Stimulated activated CD4-positive, alpha-beta T cell treated with anti-CD3 and anti-CD28 coated beads, Interleukin-1b, Interleukin-23, amount 100 ng/mL, for 48 hours (primary cell): ENCODE data around the gene CCDC27.

ENCODE experiments used
- DNase-seq: peaks from one replicate; pipeline ENCODE4 v3.0.0-alpha.2; 2020

CCDC27 gene

DNA sequence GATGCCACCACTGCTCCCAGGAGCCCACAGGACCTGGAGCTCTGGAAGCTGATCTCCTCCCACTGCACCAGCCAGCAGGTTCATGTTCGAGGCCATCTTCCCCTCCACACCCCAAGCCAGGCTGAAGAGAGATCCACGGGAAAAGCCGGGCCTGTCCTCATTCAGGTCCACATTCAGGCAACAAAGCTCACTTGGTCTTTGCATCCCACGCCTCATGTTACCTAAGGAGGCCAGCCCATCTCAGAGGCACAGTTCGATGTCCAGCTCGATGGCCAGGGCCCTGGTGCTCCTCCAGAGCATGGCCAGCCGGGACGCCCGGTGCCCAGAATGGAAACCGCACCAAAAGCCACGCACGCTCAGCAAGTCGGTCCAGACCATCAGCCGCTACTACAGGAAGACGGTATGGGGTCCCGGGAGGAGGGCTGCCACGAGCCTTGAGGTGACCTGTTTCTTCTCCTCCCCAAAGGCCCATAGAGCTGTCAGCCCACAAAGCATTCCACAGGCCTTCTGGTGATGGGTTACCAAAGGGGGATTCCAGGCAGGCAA lies at the start of gene CCDC27:
CCDC27 (plus strand) TSS at position 51 of the 546 bp plus-strand sequence; CDS start at position 83, 32 bp downstream.
- no peak for DNase-seq

DNA sequence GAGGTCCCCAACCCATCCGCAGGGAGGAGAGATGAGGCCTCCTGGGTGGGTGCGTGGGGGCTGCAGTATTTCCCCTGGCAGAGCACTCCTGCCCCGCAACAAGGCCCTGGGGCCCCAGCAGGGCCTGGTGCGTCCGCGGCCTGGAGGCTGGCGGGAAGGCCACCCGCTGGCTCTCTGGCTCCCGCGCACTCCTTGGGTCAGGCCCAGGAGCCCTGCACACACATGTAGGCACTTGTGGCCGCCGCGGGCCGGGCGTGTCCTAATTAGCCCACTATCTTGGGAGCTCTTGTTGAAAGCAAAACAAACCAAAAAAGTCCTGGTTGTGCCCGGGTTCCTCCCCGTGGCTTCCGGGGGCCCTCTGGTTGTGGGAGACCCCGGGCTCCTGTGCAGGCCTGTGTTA lies 49.7 kb upstream of the CCDC27 start:
- no peak for DNase-seq

DNA sequence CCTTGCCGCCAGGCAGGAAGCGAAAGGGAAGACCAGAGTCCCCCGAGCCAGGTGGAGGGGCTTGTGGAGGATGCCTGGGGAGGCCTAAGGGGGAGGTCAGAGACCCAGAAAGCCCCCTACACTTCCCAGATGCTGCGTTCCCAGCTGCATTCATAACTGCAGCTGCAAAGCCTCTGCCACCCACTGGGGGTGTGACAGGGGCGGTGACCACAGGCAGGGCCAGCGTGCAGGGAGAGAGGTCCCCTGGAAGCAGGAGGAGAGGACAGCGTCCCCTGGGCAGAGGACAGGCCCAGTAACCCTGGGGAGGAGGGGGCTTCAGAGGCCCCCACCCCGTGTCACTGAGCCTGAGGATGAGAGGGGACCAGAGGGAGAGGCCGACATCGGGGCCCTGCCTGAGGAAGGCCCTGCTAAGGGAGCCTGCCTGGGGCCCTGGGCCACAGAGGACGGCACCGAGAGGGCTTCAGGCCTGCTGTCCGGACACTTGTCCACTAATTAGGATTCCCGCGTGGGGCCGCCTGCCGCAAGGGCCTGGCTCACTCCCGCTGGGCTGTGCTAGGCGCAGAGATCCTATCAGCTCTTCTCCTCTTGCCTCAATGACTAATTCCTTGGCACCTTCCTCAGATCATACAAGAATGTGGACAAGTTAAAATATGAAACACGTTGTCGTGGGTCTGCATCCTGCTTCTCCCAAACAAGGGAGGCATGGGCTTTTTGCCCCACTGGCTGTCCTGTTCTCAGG lies 49.1 kb upstream of the CCDC27 start:
- DNase-seq = no peak

DNA sequence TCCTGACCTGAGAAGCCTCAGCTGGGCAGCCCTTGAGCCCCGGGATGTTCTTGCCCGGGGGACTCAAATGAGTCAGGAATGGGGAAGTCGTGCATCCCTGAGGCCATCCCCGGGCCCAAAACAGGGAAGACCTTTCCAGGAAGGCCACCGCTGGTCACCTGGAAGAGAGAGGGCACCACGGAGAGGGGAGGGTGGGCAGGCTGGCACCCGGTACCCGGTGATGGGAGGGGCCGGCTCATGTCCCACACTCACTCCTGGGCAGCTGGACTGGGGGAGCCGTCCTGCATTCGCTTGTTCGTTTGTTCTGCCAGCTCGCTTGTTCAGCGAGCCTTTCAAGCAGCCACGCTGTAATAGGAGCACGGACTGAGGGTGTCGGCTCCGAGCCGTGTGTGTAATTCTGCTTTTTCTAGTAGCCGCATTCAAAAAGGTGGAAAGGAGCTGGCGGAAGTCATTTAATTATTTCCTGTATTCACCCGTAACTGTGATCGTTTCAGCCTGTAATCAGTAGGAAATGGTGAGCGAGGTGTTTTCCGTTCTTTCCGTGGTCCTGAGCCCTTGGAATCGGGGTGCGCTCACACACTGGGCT lies 48.4 kb upstream of the CCDC27 start:
- no peak for DNase-seq

DNA sequence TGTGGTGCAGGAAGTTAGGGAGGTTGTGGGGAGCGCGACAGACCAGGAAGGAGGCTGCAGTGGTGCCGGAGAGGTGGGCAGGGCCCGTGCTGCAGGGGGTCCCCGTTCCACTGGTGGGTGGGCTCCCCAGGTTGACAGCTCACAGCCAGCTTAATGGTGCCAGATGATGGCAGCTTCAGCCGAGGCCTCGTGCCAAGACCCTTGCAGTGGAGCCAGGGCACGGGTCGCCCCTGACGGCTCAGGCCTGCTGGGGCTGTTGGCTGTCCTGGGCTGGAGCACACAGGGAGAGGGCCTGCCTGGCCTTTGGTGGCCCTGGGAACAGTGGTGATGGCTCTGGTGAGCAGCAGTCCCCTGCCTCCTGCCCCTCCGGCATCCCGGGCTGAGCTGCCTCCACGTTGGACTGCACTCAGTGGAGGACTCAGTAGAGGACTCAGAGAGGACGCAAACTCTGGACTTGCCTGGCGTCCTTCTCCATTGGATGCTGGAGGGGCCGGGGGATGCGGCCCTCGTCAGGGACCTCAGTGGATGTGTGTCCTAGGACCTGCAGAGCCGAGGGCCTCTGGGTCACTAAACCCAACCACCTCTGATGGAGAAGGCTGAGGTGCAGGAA lies 46.8 kb upstream of the CCDC27 start:
- DNase-seq = no peak

DNA sequence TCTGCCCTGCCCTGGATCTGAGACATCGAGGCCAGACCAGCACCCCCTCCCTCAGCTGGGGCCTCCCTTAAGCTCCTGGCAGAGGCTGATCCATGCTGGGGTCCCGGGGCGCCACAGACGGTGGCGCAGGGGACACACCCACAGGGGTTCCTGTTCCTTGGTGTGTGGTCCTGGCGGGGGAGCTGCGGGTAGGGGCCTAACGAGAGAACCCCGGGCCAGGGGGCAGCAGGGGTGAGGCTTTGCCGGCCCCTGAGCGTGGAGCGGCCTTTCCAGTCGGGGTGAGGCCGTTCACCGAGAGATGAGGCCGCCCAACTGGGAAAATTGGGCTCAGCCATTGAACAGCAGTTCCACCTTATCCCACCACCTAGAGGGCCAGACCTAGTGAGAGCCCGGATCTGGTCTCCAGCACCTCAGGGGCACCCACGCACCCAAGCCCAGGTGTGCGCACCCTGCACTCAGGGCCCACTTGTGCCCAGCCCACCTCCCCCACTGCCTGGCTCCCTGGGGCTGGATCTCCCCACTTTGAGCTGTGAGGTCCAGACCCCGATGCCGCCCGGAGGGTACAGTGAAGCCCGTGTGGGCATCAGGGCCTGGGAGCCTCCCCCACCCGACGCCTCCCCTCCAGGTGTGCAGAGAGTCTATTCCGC lies 45.5 kb upstream of the CCDC27 start:
- no peak for DNase-seq

DNA sequence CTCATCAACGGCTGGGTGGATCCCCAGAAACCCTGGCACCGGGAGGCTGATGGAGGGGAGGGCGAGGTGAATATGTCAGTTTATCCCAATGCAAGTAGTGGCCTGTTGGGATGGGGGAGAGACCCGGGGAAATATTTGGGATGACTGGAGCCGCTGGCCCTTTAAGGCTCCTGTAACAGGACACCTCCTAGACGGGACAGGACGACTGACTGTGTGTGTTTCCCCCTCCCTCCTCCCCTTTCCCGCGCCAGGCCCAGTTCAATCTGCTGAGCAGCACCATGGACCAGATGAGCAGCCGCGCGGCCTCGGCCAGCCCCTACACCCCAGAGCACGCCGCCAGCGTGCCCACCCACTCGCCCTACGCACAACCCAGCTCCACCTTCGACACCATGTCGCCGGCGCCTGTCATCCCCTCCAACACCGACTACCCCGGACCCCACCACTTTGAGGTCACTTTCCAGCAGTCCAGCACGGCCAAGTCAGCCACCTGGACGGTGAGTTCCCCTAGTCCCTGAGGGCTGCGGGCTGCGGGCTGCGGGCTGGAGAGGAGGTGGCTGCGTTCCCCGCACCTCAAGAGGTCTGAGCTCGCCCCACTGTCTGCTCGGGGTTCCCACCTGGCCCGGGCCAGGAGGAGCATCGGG lies 44.8 kb upstream of the CCDC27 start:
- no peak for DNase-seq

DNA sequence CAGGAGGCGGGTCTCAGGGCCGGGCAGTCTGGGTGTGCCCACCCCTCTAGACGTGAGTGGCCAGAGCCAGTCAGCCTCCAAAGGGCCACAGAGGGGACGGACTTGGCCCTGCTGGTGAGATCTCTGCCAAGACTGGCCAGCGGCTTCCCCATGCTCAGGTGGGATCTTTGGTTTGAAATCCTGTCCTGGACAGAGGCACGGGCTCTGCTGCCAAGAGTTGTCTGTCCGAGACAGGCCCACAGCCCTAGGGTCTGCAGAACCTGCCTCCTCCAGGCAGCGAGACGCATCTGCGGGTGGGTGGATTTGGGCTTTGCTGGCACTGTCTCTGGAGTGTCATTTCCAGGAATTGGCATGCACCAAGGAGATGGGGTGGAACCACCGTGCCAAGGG lies 44.3 kb upstream of the CCDC27 start:
- DNase-seq = no peak

DNA sequence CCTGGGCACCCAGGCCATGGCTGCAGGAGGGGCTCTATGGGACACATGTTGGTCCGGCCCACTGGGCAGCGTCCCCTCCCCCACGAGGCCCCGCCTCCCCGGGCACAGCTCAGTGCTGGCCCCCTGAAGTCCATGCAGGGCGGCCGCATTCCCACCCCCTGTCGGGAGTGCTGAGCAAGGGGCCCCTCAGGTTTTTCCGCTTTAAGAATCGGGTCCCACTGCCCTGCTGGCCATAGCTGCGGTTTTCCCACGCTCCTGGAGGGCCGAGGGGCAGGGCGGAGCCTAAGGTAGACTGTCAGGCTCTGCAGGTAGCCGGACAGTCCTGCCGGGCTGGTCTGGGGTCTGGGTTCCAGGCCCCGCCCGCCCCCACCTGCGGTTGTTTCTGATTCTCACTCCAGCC lies 43.5 kb upstream of the CCDC27 start:
- DNase-seq = no peak

DNA sequence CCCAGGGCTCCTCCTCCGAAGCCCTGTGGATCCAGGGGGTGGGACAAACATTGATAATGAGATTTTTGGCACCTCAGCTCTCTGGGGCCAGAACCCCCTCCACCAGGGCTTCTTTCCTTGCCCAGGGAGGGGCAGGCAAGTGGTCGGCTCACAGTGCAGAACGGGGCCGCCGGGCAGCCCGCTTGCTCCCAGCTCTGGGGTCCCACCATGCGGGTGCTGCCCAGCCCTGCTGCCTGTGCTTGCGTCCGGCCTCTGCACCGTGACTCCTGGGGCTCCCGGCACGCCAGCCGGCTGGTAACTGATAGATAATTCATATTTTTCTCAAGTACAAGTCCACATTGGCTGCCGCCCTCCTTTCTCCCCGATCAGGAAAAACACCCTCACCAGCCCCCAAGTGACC lies 42.0 kb upstream of the CCDC27 start:
- DNase-seq = no peak

DNA sequence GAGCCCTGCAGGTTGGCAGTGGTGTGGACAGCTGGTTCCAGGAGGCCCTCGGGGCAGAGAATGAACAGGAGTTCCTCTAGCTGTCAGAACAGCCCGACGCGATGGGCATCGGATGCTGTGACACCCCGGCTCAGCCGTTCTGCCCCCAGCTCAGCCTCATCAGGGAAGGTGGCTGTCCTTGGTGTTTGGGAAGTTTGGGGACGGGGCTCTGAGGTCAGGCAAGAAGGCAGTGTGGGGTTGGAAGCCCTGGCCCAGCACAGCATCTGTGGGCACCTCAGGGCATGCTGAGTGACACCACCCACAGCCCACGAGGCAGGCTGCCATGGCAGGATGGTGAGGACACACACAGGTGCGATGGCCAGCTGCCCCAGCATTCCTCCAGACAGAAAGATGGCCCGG lies 40.9 kb upstream of the CCDC27 start:
- no peak for DNase-seq

DNA sequence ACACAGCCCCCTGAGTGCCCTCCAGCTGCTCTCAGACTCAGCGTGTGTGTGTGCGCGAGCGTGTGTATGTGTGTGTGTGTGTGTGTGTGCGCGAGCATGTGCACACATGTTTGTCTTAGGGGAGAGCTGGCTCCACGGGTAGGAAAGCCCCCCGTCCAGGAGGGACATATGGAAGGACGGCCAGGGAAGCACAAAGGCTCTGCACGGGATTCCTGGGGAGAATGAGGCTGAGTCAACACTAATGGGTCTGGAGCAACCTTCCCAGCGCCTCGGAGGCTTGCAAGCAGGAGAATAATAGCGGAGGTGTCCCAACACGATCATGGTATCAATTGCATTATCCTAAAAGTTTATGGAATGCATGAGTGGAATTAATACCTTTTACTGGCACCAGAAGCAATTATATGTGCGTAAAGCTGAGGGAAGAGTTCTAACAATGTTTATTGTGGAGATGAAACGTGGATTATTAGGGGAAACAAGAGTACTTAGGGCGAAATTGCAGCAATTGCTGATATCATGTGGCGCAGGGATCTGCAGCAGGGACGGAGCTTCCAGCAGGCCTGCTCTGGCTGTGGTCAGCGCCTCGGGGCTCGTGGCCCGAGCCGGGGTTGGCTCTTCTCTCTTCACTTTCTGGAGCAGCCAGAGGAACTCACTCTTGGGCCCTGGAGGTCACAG lies 40.3 kb upstream of the CCDC27 start:
- no peak for DNase-seq

DNA sequence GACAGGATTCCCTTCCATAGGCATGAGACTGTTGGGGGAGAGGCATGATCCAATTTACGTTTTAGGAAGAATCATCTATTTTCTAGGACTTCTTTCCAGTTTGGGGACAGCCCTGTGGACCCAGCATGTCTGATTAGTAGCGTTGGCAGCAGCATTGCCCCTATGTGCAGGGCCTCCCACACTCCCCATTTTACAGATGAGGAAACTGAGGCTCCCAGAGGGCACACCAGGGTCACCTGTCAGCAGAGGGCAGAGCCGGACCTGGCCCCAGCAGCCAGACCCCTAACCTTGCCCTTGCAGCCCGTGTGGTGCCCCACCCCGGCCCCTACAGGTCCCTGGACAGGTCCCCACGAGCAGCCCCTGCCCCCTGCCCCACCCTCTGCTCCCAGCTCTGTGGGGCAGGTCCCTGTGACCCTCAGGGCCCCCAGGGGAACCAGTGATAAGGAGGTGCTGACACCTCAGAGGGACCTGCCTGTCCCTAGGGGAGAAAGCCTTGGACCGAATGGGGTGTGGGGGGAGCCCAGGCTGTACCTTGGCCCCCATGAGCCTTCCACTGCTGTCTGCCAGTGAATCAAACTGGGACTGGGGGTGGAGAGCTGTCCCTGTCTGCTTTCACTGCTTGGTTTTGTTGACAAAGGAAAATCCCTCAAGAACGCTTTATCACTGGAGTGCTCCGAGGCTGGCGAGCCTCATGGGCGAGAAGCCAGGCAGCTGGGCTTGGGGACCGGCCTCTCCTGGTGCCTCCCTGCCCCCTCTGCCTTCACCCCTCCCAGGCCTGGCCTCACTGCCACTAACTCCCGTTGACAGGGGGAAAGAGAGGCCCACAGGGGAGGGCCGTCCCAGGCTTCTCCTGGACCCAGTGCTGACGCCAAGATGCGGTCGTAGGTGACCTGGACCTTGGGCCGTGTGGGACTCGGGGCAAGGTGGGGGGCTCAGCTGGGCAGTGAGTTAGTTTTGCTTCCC lies 39.4 kb upstream of the CCDC27 start:
- no peak for DNase-seq

DNA sequence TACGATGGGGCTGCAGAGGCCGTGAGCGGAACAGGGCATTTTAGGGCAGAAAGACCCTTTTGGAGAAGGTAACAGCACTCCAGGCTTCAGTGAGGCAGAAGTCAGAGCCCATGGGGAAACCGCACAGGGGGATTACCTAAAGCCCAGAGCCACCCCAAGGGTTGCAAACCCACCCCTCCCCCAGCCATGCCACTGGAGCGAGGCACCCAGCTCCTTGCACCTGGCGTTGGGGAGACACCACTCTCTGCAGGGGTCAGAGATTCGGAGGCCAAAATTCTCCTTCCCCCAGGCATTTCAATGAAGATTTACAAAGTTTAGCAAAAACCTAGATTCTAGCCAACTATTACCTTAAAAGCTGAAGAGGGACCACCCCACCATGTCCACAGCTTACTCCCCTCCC lies 38.4 kb upstream of the CCDC27 start:
- DNase-seq = no peak

DNA sequence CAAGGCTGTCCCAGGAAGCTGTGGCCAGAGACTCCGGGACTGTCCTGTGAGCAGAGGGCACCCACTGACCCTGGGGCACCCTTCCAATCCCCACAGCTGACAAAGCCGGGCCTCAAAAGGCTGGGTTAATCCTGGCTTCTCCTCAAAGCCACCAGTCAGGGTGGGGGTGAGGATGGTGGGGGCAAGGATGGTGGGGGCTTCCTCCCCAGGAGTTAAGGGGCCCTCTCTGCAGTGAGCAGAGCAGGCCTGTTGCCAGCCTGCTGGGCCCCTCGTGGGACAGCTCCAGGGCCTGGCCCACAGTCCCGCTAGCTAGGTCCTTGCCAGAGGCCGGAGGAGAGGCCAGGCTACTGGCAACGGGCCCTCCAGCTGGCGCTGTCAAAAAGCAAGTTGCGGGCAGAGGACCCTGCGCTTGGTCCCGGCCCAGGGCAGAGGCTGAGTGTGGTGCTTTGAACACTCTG lies 37.9 kb upstream of the CCDC27 start:
- DNase-seq = no peak

DNA sequence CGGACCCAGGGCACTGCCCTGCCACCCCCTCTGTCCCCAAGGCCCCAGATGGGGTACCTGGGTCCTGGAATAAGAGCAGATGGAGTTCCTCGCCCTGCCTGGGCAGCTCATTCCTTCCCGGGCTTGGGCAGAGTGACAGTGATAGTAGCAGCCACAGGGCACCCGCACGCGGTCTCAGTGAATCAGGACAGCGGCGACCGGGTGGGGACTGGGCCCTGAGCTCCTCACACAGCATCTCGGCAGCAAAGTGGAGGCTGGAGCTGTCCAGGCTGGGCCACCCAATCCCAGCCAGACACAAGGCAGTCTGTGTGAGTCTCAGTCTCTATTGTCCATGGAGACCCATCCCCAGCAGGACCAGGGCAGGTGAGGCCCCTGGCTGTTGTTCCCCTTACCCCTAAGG lies 37.4 kb upstream of the CCDC27 start:
- DNase-seq = no peak

DNA sequence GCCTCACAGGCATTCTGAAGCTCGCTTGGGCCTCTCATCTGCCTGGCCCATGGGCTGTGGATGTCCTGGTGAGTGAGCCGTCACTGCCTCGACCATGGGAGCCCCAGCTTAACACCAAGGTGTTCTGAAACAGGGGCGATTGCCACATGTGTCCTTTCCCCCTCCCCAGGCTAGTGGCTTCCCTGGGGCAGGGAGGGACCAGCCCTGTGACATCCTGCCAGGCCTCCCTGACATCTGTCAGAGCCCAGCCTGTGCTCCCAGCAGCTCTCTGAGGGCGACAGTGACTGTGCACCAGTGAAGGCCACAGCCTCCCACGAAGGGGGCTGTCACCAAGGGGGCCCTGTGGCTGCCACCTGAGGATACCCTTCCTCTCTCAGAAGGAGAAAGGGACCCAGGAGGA lies 35.9 kb upstream of the CCDC27 start:
- no peak for DNase-seq

DNA sequence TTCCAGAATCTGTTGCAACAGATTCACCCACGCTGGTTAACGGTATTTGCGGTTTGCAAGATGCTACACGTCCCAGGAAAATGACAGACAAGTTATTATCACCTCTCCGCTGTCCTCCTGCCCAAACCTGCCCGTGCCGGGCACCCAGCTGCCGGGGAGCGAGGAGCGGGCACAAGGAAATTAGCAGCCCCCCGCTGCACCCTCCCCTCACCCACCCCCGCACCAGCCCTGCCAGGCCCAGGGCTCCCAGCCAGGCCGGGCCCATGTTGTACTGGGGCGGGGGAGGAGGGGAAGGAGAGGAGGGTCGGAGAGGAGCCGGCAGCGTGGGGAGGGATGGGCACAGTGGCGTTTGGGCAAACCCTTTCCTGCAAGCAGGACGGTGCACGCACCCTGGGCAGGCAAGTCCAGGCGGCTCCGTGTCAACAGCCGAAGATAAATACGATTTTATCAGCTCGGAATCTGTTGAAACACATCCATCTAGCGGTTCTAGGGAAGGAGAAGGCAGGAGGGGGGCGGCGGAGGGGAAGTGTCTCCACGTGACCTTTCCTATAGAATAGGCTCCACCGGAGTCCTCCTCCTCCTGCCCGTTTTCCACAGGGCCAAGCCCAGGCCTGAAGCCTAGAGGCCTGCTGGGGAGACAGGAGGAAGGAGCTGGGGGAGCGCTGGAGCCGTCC lies 35.1 kb upstream of the CCDC27 start:
- DNase-seq = no peak

DNA sequence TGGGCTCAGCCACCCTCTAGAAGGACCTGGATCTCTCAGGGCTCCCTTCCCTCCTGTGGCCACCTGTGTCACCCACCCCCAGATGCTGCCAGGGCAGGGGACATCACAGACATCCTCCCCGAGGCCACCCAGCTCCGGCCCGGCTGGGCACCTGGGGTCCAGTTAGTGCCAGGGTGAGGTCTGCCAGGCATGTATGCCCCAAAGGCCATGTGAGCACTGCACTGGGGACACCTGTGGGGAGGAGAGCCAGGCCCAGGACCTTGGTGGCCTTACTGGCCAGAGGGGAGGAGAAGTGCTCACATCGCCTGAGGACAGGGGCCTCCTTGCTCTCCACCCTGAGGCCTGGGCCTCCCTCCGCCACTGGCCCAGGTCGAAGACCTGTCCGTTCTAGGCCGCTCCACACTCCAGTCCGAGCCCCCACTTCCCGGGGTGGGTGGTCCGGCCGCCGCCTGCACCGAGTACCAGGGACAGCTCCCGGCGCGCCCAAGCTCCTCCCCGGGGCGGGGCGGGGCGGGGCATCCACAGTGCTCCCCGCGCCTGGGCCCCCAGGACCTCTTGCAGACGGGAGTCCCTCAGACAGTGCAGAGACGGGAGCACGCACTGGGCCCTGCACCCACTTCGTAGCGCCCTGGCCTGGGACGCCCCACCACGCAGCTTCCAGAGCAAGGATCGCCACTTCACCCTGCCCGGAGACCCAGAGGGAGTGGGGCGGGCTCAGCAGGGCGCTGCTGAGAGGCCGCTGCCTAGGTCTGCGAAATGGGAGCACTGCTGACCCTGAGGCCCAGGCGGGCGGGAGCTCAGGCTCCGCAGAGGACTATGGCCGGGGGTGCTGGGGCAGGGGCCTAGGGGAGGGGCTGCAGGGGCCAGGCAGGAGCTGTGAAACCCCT lies 34.3 kb upstream of the CCDC27 start:
- DNase-seq = no peak

DNA sequence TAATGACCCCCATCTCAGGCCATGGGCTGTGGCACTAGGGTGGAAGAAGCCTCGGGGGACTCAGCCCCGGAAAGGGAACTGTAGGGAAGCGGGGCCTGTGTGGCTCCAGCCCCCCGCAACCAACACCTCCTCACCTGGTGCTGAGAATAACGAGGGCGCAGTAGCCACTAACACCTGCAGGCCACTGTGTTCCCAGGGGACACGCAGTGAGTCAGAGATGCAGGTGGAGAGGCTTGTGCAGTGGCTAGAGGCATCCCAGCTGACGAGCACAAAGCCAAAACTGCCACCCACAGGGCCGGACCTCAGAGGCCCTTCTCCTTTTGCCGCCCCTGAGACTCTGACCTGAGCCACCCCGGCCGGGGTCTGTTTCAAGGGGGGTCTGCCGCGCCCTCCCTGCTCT lies 33.5 kb upstream of the CCDC27 start:
- DNase-seq = no peak
